NCI-H2171 treated with DMSO at 0.1 percent for 48 hours (cell line): ENCODE results near the gene NRXN3.

Experiments used
- DNase-seq: peaks from one replicate; lab custom pipeline; 2025; lab: John Stamatoyannopoulos, UW

NRXN3 gene

GRCh38 chr14:79417961-79418360 is 1247.8 kb downstream of the NRXN3 start:
- DNase-seq: no peak

- peak; percentile 95 for DNase-seq
These were observed 1248.7 kb downstream of the NRXN3 start for GRCh38 chr14:79418649-79419415.

DNA sequence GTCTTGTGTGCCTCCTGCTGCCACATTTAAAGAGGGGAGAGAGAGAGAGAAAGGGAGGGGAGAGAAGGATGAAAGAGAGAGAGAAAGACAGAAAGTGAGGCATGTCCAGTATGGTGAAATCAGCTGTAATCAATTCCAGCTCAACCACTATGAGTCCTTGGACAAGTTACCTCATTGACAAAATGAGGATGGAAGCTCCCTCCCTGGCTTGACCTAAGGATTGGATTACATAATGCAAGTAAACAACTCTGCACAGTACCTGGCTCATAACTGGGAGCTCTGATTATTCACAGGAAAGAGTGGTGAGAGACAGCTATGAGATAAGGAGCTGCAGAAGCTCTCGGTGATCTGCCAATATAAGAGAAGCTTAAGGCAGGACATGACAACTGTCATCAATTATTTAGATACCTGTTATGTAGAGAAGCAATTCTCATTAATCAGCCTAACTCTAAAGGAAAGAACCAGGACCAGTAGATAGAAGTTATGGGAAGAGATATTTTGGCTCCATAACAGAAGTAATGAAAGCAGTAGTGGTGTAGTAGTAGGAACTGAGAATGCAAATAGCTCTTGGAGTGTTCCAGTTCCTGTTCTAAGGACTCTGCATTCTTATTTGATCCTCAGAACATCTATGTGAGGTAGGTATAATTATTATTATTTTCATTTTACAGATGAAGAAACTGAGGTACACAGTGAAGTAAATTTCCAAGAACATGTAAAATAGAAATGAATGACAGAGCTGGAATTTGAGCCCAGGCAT is 1249.6 kb downstream of the NRXN3 start:
- DNase-seq: no peak

- no peak for DNase-seq
These were observed 1250.6 kb downstream of the NRXN3 start for GRCh38 chr14:79420725-79421124.

- no peak for DNase-seq
These were observed 1251.6 kb downstream of the NRXN3 start for GRCh38 chr14:79421811-79422210.

DNA sequence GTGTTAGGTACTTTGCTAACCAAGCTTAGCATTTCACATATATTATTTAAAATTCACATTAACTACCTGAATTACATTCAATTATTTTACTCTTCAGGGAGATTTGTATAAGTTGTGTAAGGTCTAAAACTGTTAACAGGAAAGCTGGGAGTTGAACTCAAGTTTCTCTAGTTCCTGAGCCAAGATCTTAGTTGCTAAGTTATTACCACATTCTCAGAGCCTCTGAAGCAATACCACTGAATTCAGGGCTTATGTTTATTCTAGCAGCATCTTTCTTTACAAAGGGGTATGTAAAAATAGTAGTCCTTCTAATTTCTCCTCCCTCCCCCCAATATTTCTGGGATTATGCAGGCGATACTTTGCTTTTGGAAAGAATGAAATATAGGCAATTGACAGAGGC is 1254.3 kb downstream of the NRXN3 start:
- no peak for DNase-seq

- peak; percentile 79 for DNase-seq
These were observed 1256.1 kb downstream of the NRXN3 start for GRCh38 chr14:79426103-79426755.

DNA sequence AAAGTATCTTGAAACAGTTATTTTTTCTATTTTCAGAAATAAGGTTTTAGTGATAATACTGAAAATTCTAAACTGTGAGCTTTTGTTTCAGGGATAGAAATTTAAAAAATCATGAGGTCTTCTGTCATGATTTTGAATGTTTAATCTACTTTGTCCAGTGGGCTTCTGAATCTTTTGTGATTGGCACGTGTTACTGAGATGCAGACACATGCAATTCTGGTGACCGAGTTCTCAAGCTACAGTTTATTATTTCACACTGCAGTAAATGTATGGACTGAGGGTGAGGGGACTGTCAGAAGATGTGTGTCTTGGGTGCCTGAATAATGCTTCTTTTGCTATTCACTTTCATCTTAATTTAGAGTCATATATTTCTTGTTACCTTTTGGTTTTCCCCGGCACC is 1262.5 kb downstream of the NRXN3 start:
- no peak for DNase-seq

- no peak for DNase-seq
These were observed 1266.2 kb downstream of the NRXN3 start for GRCh38 chr14:79436335-79436734.

GRCh38 chr14:79437951-79438350 is 1267.8 kb downstream of the NRXN3 start:
- DNase-seq: no peak

GRCh38 chr14:79438696-79439342 is 1268.6 kb downstream of the NRXN3 start:
- DNase-seq: peak; percentile 71

- DNase-seq: peak; percentile 86
These were observed 1272.6 kb downstream of the NRXN3 start for GRCh38 chr14:79442786-79443185.

DNA sequence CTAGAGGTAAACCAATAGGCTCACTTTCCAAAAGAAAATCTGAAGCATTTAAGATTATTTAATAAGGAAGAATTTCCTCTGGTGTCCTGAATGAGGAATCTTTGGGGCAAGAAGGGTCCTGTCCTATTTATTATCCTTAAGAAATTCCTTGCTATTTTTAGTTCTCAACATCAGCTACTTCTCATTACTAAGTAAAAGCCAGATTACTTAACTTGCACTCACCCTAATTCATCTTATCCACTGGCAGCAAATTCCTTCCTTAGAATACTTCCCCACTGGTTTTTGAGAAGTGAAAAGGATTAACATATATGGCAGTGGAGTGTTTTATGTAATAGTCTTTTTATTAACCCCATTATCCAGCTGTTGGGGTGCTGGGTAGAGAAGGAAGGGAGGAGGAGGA is 1273.4 kb downstream of the NRXN3 start:
- DNase-seq: no peak

- no peak for DNase-seq
These were observed 1278.8 kb downstream of the NRXN3 start for GRCh38 chr14:79448960-79449359.

DNA sequence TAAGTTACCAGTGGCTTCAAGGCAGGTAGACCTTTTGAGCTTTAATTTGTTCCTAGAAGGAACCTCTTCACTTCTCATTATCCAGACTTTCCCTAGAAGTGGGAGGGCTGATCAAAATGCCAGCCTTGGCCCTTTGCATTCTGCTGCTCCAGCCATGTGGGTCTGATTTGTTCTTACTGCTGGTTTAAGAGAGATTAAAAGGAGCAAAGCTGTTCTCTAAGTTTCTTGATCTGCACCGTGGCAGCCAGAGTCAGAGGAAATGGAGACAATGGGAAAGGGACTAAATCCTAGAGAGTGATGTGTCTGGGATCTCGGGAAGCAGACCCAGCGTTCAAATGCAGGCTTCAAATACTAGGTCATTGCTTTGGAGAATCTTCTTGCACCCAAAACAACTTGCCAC is 1281.4 kb downstream of the NRXN3 start:
- DNase-seq: no peak

GRCh38 chr14:79453276-79453675 is 1283.1 kb downstream of the NRXN3 start:
- DNase-seq: no peak

DNA sequence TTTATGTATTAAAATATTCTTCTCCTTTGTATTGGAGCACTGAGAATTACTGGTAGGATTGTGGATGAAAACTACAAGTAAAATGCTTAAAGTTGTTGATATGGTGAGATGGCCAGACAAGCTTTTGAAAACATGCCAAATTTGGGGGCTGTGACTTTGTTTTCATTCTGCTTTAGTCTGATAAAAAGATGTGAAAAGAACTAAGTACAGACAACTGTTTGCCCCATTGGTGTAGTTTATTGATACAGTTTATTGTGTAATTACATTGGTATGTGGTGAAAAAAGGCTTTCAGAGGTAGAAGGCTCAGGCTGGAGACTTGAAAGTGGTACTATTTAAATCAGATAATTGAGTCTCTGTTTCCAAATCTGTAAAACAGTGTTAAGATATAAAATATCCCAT is 1294.3 kb downstream of the NRXN3 start:
- DNase-seq: no peak

GRCh38 chr14:79465651-79466050 is 1295.5 kb downstream of the NRXN3 start:
- DNase-seq: no peak

- peak; percentile 83 for DNase-seq
These were observed 1296.9 kb downstream of the NRXN3 start for GRCh38 chr14:79466938-79467527.

GRCh38 chr14:79467835-79468234 is 1297.7 kb downstream of the NRXN3 start:
- DNase-seq: no peak

DNA sequence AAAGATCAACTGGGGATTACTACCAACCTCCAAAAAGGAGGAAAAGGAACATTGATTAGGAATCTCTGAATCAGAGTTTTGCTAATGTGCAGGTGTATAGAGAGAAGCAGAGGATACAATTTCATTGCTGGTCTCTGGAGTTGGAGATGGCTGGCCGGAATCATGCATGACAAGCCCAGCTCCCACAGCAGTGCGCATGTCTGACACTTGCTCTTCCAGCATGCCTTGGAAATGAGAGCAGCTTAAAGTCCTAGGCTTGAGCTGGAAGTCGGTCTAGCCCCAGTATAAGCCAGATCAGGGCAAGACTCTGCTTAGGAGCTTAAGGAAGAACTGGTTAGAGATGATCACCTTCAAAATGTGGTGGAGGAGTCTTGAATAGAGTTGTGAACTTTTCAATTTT is 1298.3 kb downstream of the NRXN3 start:
- DNase-seq: no peak

GRCh38 chr14:79473651-79474050 is 1303.5 kb downstream of the NRXN3 start:
- peak; percentile 48 for DNase-seq
